ENCODE data around the gene COMMD7. TPM values are rescaled to one million over a fixed set of nuclear protein-coding genes. Genes with fewer than 3 reads are reported as not detected.

COMMD7 gene
- polyA plus RNA-seq, 1 donor from 2014 or later: 35.6 TPM

- TF ChIP-seq EP300 (conservative IDR thresholded peaks at IDR 0.05; ENCODE audit: poor library complexity, severe bottlenecking): no peak
- no peak for TF ChIP-seq REST (IDR thresholded peaks at IDR 0.05; ENCODE audit: borderline replicate concordance)
- no peak for TF ChIP-seq RAD21 (conservative IDR thresholded peaks at IDR 0.05)
- no peak for TF ChIP-seq MXI1 (conservative IDR thresholded peaks at IDR 0.05; ENCODE audit: poor library complexity, severe bottlenecking)
- TF ChIP-seq, protein P1, sequence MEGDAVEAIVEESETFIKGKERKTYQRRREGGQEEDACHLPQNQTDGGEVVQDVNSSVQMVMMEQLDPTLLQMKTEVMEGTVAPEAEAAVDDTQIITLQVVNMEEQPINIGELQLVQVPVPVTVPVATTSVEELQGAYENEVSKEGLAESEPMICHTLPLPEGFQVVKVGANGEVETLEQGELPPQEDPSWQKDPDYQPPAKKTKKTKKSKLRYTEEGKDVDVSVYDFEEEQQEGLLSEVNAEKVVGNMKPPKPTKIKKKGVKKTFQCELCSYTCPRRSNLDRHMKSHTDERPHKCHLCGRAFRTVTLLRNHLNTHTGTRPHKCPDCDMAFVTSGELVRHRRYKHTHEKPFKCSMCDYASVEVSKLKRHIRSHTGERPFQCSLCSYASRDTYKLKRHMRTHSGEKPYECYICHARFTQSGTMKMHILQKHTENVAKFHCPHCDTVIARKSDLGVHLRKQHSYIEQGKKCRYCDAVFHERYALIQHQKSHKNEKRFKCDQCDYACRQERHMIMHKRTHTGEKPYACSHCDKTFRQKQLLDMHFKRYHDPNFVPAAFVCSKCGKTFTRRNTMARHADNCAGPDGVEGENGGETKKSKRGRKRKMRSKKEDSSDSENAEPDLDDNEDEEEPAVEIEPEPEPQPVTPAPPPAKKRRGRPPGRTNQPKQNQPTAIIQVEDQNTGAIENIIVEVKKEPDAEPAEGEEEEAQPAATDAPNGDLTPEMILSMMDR (IDR thresholded peaks at IDR 0.05; ENCODE audit: poor library complexity, severe bottlenecking): no peak
- TF ChIP-seq EZH2 (IDR thresholded peaks at IDR 0.05; ENCODE audit: borderline replicate concordance, insufficient read depth, low read length, poor library complexity, severe bottlenecking): no peak
- no peak for TF ChIP-seq POLR2AphosphoS5 (IDR thresholded peaks at IDR 0.05)
- no peak for TF ChIP-seq SMC3 (conservative IDR thresholded peaks at IDR 0.05; ENCODE audit: poor library complexity)
- no peak for TF ChIP-seq TAF1 (IDR thresholded peaks at IDR 0.05; ENCODE audit: low read depth)
- Histone ChIP-seq H3K9me3 (ENCODE audit: low read length) (no peaks in the 10 kb centered on the region), H2AFZ (ENCODE audit: low read depth, low read length) (no peak overlapping the region), H3K4me3 (ENCODE audit: low read length) (no peak overlapping the region), H3F3A (ENCODE audit: insufficient read depth, low read length, poor library complexity, severe bottlenecking) (no peaks in the 10 kb centered on the region), H3K4me2 (ENCODE audit: low read length) (no peak overlapping the region), H3K27me3 (ENCODE audit: insufficient read depth, low read depth, low read length) (no peaks in the 10 kb centered on the region), H3K36me3 (ENCODE audit: insufficient read depth, low read length) (no peaks in the 10 kb centered on the region), H3K79me2 (replicated peaks; ENCODE audit: insufficient read depth, low read length) (no peaks in the 10 kb centered on the region), H4K20me1 (ENCODE audit: insufficient read depth) (no peaks in the 10 kb centered on the region), H3K9ac (ENCODE audit: low read length) (no peak overlapping the region), H3K9me2 (ENCODE audit: insufficient read depth, low read length) (no peaks in the 10 kb centered on the region), H3K27ac (ENCODE audit: low read length) (no peak overlapping the region)
Measured at GRCh38 chr20:32675223-32675975, 67.9 kb downstream of the COMMD7 start.

DNA sequence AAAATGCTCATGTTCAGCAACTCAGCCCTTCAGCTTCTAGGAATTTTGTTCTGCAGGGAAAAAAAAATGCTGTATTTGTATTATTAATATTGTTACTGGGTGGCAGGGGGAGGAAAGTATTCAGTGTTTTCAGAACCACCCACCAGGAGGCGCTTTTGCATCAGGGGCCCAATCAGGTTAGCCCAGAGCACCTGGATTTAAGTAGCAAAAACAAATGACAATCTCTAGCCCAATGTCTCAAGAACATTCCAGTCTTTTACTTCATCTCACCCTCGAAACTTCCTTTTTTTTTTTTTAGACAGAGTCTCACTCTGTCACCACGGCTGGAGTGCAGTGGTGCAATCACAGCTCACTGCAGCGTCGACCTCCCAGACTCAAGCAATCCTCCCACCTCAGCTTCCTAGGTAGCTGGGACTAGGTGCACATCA lies 68.9 kb downstream of the COMMD7 start:
- H3K27me3 ChIP-seq (ENCODE audit: insufficient read depth, low read depth, low read length): no peaks in the 10 kb centered on the region
- no peaks in the 10 kb centered on the region for H3F3A ChIP-seq (ENCODE audit: insufficient read depth, low read length, poor library complexity, severe bottlenecking)
- H3K9ac ChIP-seq (ENCODE audit: low read length): no peak overlapping the region
- no peaks in the 10 kb centered on the region for H3K79me2 ChIP-seq (replicated peaks; ENCODE audit: insufficient read depth, low read length)
- no peak overlapping the region for H3K4me2 ChIP-seq (ENCODE audit: low read length)
- H3K27ac ChIP-seq (ENCODE audit: low read length): no peak overlapping the region
- no peaks in the 10 kb centered on the region for H3K9me3 ChIP-seq (ENCODE audit: low read length)
- TF ChIP-seq, protein P1 (IDR thresholded peaks at IDR 0.05; ENCODE audit: poor library complexity, severe bottlenecking): peak; percentile 31
- no peak for TF ChIP-seq RAD21 (conservative IDR thresholded peaks at IDR 0.05)
- no peaks in the 10 kb centered on the region for H3K36me3 ChIP-seq (ENCODE audit: insufficient read depth, low read length)
- no peak overlapping the region for H3K4me3 ChIP-seq (ENCODE audit: low read length)
- no peak overlapping the region for H2AFZ ChIP-seq (ENCODE audit: low read depth, low read length)
- no peaks in the 10 kb centered on the region for H4K20me1 ChIP-seq (ENCODE audit: insufficient read depth)
- H3K9me2 ChIP-seq (ENCODE audit: insufficient read depth, low read length): no peaks in the 10 kb centered on the region

Measured in neural cell (in vitro differentiated cells).